ENCODE measurements around the gene KEAP1. TPM values are rescaled to one million over a fixed set of nuclear protein-coding genes. Genes with fewer than 3 reads are reported as not detected.

The KEAP1 gene
- total RNA-seq, 1 donor from 2014 or later = 59.5 TPM

DNA sequence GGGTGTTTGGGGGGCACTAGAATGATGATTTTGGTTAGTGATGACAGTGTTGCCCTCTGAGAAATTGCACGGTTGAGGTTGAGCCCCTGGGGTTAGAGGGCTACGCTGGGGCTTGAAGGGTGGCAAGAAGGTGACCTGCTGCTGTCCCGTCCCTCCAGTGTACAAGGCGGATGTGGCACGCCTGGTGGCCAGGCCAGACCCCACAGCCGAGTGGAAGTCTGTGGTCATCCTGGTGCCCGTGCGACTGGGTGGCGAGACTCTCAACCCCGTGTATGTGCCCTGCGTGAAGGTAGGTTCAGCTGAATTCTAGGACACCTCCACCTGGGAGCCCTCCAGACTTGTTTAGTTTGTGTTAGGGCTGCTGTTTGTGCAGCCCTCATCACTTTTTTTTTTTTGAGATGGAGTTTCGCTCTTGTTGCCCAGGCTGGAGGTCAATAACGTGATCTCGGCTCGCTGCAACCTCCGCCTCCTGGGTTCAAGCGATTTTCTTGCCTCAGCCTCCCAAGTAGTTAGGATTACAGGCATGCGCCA, 45.7 kb upstream of the KEAP1 start:
- H3K4me3 ChIP-seq (ENCODE audit: low read depth, low read length) = no peak overlapping the region
- TF ChIP-seq CTCF (IDR thresholded peaks at IDR 0.05; ENCODE audit: insufficient read depth, low read length, severe bottlenecking) = no peak
- no peak for DNase-seq (ENCODE audit: low read depth)
- no peak for FAIRE-seq
- no peaks in the 10 kb centered on the region for H3K27me3 ChIP-seq (ENCODE audit: control insufficient read depth, insufficient read depth, low read length)
- peaks cover 34% of the 10 kb centered on the region for H3K36me3 ChIP-seq (ENCODE audit: control insufficient read depth, insufficient read depth, low read length)

- Histone ChIP-seq H3K36me3 (ENCODE audit: control insufficient read depth, insufficient read depth, low read length) (peaks cover 25% of the 10 kb centered on the region), H3K27me3 (ENCODE audit: control insufficient read depth, insufficient read depth, low read length) (no peaks in the 10 kb centered on the region), H3K4me3 (ENCODE audit: low read depth, low read length) (no peak overlapping the region)
- DNase-seq (ENCODE audit: low read depth) = no peak
- no peak for FAIRE-seq
- TF ChIP-seq CTCF (IDR thresholded peaks at IDR 0.05; ENCODE audit: insufficient read depth, low read length, severe bottlenecking) = no peak
Observed at GRCh38 chr19:10546817-10547216, 43.7 kb upstream of the KEAP1 start.

DNA sequence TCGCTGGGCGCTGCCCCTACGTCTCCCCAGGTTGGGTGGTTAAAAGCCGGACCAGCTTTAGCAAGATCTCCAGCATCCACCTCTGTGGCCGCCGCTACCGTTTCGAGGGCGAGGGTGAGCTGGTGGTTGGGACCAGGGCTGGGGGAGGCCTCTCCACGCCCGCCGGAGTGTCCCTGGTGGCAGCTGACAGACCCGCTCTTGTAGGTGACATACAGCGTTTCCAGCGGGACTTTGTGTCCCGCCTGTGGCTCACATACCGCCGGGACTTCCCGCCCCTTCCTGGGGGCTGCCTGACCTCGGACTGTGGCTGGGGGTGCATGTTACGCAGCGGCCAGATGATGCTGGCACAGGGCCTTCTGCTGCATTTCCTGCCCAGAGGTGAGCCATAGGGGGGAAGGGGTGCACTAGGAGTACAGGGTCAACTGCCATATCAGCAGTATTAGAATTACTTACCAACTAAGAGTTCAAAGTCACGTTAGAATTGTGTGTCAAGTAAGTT, 41.6 kb upstream of the KEAP1 start:
- Histone ChIP-seq H3K27me3 (ENCODE audit: control insufficient read depth, insufficient read depth, low read length) (no peaks in the 10 kb centered on the region), H3K36me3 (ENCODE audit: control insufficient read depth, insufficient read depth, low read length) (peaks cover 21% of the 10 kb centered on the region), H3K4me3 (ENCODE audit: low read depth, low read length) (peak overlapping the region; percentile 48)
- FAIRE-seq (no peak), DNase-seq (ENCODE audit: low read depth) (no peak)
- no peak for TF ChIP-seq CTCF (IDR thresholded peaks at IDR 0.05; ENCODE audit: insufficient read depth, low read length, severe bottlenecking)

DNA sequence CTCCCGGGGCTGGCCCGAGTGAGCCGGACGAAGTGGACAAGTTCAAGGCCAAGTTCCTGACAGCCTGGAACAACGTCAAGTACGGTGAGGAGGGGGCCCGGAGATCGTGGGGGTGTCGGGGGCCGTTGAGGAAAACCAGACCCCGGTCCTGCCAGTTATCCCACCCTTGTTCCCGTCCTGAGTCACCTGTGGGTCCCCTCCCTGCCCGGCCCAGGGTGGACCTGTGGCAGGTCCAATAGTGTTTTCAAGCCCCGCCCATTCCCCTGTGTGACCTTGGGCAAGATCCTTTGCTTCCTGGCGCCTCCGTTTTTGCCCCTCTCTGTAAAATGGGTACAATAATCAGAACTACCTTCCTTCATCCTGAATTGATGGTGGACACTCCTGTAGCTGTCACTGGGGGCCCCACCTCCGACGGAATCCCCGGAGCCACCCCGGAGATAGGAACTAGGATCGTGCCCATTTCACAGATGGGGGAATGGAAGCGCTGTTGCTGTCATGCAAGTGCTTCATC, 41.1 kb upstream of the KEAP1 start:
- FAIRE-seq = no peak
- no peak for TF ChIP-seq CTCF (IDR thresholded peaks at IDR 0.05; ENCODE audit: insufficient read depth, low read length, severe bottlenecking)

GRCh38 chr19:10543420-10544241, 40.5 kb upstream of the KEAP1 start, which contains the start of gene ATG4D:
Gene ATG4D (plus strand): TSS chr19:10543904. CDS start chr19:10544091, 187 bp downstream.
- no peaks in the 10 kb centered on the region for H3K27me3 ChIP-seq (ENCODE audit: control insufficient read depth, insufficient read depth, low read length)
- H3K4me3 ChIP-seq (ENCODE audit: low read depth, low read length) = peak within 1 kb of the TSS; percentile 48
- peak; percentile 52 for DNase-seq (ENCODE audit: low read depth)
- H3K36me3 ChIP-seq (ENCODE audit: control insufficient read depth, insufficient read depth, low read length) = peaks cover 14% of the 10 kb centered on the region
- no peak for FAIRE-seq
- TF ChIP-seq CTCF (IDR thresholded peaks at IDR 0.05; ENCODE audit: insufficient read depth, low read length, severe bottlenecking) = no peak

More for the DNA sequence above, 41.1 kb upstream of the KEAP1 start:
- Histone ChIP-seq H3K4me3 (ENCODE audit: low read depth, low read length) (peak overlapping the region; percentile 48), H3K36me3 (ENCODE audit: control insufficient read depth, insufficient read depth, low read length) (peaks cover 20% of the 10 kb centered on the region), H3K27me3 (ENCODE audit: control insufficient read depth, insufficient read depth, low read length) (no peaks in the 10 kb centered on the region)
- no peak for DNase-seq (ENCODE audit: low read depth)
